ENCODE measurements around the gene KRABD2.

Gene KRABD2

GRCh38 chr17:8405499-8406016 lies 29.1 kb upstream of the KRABD2 start:
- no peaks in the 10 kb centered on the region for H4K20me1 ChIP-seq (ENCODE audit: insufficient read depth, low read length)
- no peaks in the 10 kb centered on the region for H3K79me2 ChIP-seq (ENCODE audit: insufficient read depth, low read depth, low read length)
- no peak overlapping the region for H3K4me2 ChIP-seq (ENCODE audit: low read length)
- intact Hi-C loops (cut with micrococcal nuclease; ENCODE audit: unreplicated experiment), result no loop called here
- ChIA-PET CTCF (ENCODE audit: unreplicated experiment) (no interaction called here), POLR2A (no interaction called here)
- no peak overlapping the region for H3K4me3 ChIP-seq (ENCODE audit: low read depth, low read length, poor library complexity, severe bottlenecking)
- no peak overlapping the region for H2AFZ ChIP-seq (ENCODE audit: low read length)
- no peak for DNase-seq (ENCODE audit: low spot score)
- no peak for TF ChIP-seq EZH2phosphoT487 (IDR thresholded peaks at IDR 0.05; ENCODE audit: borderline replicate concordance, low read depth, low read length)
- no peaks in the 10 kb centered on the region for H3K4me1 ChIP-seq (ENCODE audit: insufficient read depth, low read length, poor library complexity, severe bottlenecking)
- BruUV-seq (replicated peaks), result no TSS peak
- H3K9me2 ChIP-seq (ENCODE audit: insufficient read depth, low read length), result no peaks in the 10 kb centered on the region
- no peaks in the 10 kb centered on the region for H3K36me3 ChIP-seq (ENCODE audit: insufficient read depth, low read length)
- no peaks in the 10 kb centered on the region for H3K9me3 ChIP-seq (ENCODE audit: low read length)
- no peak overlapping the region for H3K27ac ChIP-seq (ENCODE audit: low read depth, low read length, poor library complexity, severe bottlenecking)

- no peak overlapping the region for H3K4me3 ChIP-seq (ENCODE audit: low read depth, low read length, poor library complexity, severe bottlenecking)
- no peaks in the 10 kb centered on the region for H4K20me1 ChIP-seq (ENCODE audit: insufficient read depth, low read length)
- H3K9me3 ChIP-seq (ENCODE audit: low read length), result no peaks in the 10 kb centered on the region
- no peak for DNase-seq (ENCODE audit: low spot score)
- H3K36me3 ChIP-seq (ENCODE audit: insufficient read depth, low read length), result no peaks in the 10 kb centered on the region
- no peak for TF ChIP-seq EZH2phosphoT487 (IDR thresholded peaks at IDR 0.05; ENCODE audit: borderline replicate concordance, low read depth, low read length)
- TF ChIP-seq CTCF (conservative IDR thresholded peaks at IDR 0.05; ENCODE audit: low read length), result no peak
- H3K4me1 ChIP-seq (ENCODE audit: insufficient read depth, low read length, poor library complexity, severe bottlenecking), result no peaks in the 10 kb centered on the region
- no peaks in the 10 kb centered on the region for H3K9me2 ChIP-seq (ENCODE audit: insufficient read depth, low read length)
- no peak overlapping the region for H3K4me2 ChIP-seq (ENCODE audit: low read length)
- H3K27ac ChIP-seq (ENCODE audit: low read depth, low read length, poor library complexity, severe bottlenecking), result no peak overlapping the region
- no TSS peak for BruUV-seq (replicated peaks)
- ChIA-PET CTCF (ENCODE audit: unreplicated experiment) (no interaction called here), POLR2A (interaction anchor here (0.6 kb wide), 1 partner anchor 12 kb away, joined by 4 read pairs; no protein-coding TSS in a partner anchor)
- intact Hi-C loops (cut with micrococcal nuclease; ENCODE audit: unreplicated experiment), result no loop called here
- H2AFZ ChIP-seq (ENCODE audit: low read length), result no peak overlapping the region
- no peaks in the 10 kb centered on the region for H3K79me2 ChIP-seq (ENCODE audit: insufficient read depth, low read depth, low read length)
These were observed 26.5 kb upstream of the KRABD2 start for GRCh38 chr17:8402921-8403536.

- no TSS peak for BruUV-seq (replicated peaks)
- no peaks in the 10 kb centered on the region for H3K9me2 ChIP-seq (ENCODE audit: insufficient read depth, low read length)
- H3K9me3 ChIP-seq (ENCODE audit: low read length), result no peaks in the 10 kb centered on the region
- H3K4me1 ChIP-seq (ENCODE audit: insufficient read depth, low read length, poor library complexity, severe bottlenecking), result no peaks in the 10 kb centered on the region
- no peaks in the 10 kb centered on the region for H3K36me3 ChIP-seq (ENCODE audit: insufficient read depth, low read length)
- ChIA-PET CTCF (ENCODE audit: unreplicated experiment) (no interaction called here), POLR2A (no interaction called here)
- intact Hi-C loops (cut with micrococcal nuclease; ENCODE audit: unreplicated experiment), result no loop called here
- no peak overlapping the region for H3K27ac ChIP-seq (ENCODE audit: low read depth, low read length, poor library complexity, severe bottlenecking)
- DNase-seq (ENCODE audit: low spot score), result no peak
- no peaks in the 10 kb centered on the region for H4K20me1 ChIP-seq (ENCODE audit: insufficient read depth, low read length)
- no peaks in the 10 kb centered on the region for H3K79me2 ChIP-seq (ENCODE audit: insufficient read depth, low read depth, low read length)
- no peak for TF ChIP-seq CTCF (conservative IDR thresholded peaks at IDR 0.05; ENCODE audit: low read length)
- no peak for TF ChIP-seq EZH2phosphoT487 (IDR thresholded peaks at IDR 0.05; ENCODE audit: borderline replicate concordance, low read depth, low read length)
- no peak overlapping the region for H2AFZ ChIP-seq (ENCODE audit: low read length)
- no peak overlapping the region for H3K4me2 ChIP-seq (ENCODE audit: low read length)
- no peak overlapping the region for H3K4me3 ChIP-seq (ENCODE audit: low read depth, low read length, poor library complexity, severe bottlenecking)
These were observed 24.6 kb upstream of the KRABD2 start for GRCh38 chr17:8401107-8401506.

Data from OCI-LY7 (cell line).